GM12875 (cell line): ENCODE results near the gene PAX5.

Experiments
- H3K4me3 ChIP-seq: one replicate; pipeline ENCODE4 v1.5.1; 2011; ENCODE audit warnings: low read depth, low read length, control low read depth
- CTCF ChIP-seq: IDR thresholded peaks from 2 replicates; pipeline ENCODE4 v1.5.1; 2011; ENCODE audit warnings: low read depth, mild to moderate bottlenecking, control low read depth, inconsistent platforms, low read length, moderate library complexity, borderline replicate concordance; ENCODE audit not compliant: insufficient read depth

Gene PAX5

DNA sequence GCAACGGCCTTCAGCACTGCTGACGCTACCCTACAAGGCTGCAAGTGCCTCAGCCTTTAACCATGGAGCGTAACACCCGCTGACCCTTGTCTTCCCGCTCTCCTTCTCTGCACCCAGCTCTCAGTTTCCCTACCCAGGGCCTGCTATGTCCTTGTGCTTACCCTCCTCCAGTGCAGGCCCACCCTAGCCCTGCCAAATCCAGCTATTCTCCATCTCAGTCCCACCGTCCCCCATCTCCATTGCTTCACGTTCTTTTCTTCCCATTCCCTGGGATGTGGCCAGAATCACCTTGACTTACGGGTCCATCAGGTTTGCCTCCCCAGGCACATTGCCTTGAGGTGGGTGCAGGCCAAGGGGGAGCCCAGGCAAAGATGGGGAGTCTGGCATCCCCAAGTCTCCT is 91.2 kb downstream of the PAX5 start:
- TF ChIP-seq CTCF = no peak
- H3K4me3 ChIP-seq = no peak overlapping the region

GRCh38 chr9:36941441-36941840 is 92.6 kb downstream of the PAX5 start:
- H3K4me3 ChIP-seq = no peak overlapping the region
- no peak for TF ChIP-seq CTCF

- no peak for TF ChIP-seq CTCF
- no peak overlapping the region for H3K4me3 ChIP-seq
These were observed 93.2 kb downstream of the PAX5 start for GRCh38 chr9:36940881-36941280.

DNA sequence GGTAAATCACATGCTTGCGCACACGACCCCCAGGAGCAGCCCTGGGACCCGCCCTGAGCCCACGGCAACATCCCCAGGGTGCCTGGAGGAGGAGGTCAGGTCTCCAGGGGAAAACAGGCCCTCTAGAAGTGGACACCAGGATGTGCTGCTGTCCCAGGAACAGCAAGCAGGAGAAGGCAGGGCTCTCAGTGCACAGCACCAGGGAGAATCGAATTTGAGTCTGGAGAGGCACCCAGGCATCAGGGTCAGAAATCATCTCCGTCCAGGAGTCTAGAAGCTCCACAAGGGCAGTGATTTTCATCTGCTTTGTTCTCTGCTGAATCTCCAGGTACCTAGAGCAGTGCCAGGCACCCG is 93.6 kb downstream of the PAX5 start:
- TF ChIP-seq CTCF = no peak

GRCh38 chr9:36939655-36940499 is 94.2 kb downstream of the PAX5 start:
- TF ChIP-seq CTCF = no peak

More for the DNA sequence above, 93.6 kb downstream of the PAX5 start:
- H3K4me3 ChIP-seq = no peak overlapping the region

GRCh38 chr9:36939214-36939613 is 94.9 kb downstream of the PAX5 start:
- H3K4me3 ChIP-seq = no peak overlapping the region
- no peak for TF ChIP-seq CTCF

More at GRCh38 chr9:36939655-36940499, 94.2 kb downstream of the PAX5 start:
- H3K4me3 ChIP-seq = no peak overlapping the region

DNA sequence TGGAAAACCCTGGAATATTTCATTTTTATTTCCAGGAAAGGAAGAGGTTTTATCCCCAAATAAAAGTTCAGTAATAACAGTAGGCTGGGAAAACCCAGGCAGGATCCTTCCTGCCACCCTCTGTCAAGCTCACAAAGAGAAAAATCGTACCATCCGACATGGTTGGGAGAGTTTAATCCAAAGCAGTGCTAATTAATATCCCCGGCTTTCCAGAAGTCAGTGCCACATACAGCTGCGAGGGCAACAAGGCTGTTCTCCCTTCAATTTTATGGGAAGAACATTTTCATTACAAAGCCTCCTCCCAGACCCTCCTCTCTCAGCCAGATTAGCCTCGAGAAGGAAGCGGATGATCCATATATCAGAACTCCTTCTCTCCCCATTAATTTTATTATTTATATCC is 95.5 kb downstream of the PAX5 start:
- no peak for TF ChIP-seq CTCF
- H3K4me3 ChIP-seq = no peak overlapping the region
